Uterus (tissue), 2 donors: ENCODE data around the gene ATP4A.

ENCODE experiments used
- CTCF ChIP-seq, 4 experiments: fragments of 200-600 bp in 2 of 4; fragments of 450-650 bp in 2 of 4; sonication (generic) in 2 of 4; IDR thresholded peaks; one replicate each; pipeline ENCODE4 v1.5.1; 2016 to 2019; ENCODE audit warnings: antibody characterized with exemption in 4 of 4, mild to moderate bottlenecking in 2 of 4, moderate library complexity in 1 of 4
- POLR2A ChIP-seq, 2 donors: fragments of 450-650 bp; IDR thresholded peaks; one replicate each; pipeline ENCODE4 v1.6.1; 2016; ENCODE audit warnings: antibody characterized with exemption in 2 of 2, mild to moderate bottlenecking in 1 of 2, moderate library complexity in 1 of 2

- TF ChIP-seq POLR2A (IDR thresholded peaks at IDR 0.05): no peak
- TF ChIP-seq CTCF (IDR thresholded peaks at IDR 0.05): no peak
These were observed 10.0 kb downstream of the ATP4A start for GRCh38 chr19:35553385-35554000.
